ENCODE data around the gene CSDE1. TPM values are rescaled to one million over a fixed set of nuclear protein-coding genes. Genes with fewer than 3 reads are reported as not detected.

The CSDE1 gene
- total RNA-seq: 100 to 1,000 TPM; 246 to 290 TPM

GRCh38 chr1:114757455-114758255 lies at the start of gene CSDE1:
Gene CSDE1, minus strand, starts transcription at chr1:114757984. Its CDS starts 18,094 bp downstream, at chr1:114739890.

GRCh38 chr1:114780344-114781226 lies 22.8 kb upstream of the CSDE1 start, which contains the start of gene SIKE1:
Gene SIKE1, minus strand, starts transcription at chr1:114780685. Its CDS starts 78 bp downstream, at chr1:114780607.

GRCh38 chr1:114716304-114717170 lies 41.2 kb downstream of the CSDE1 start, which contains the start of gene NRAS:
Gene NRAS, minus strand, starts transcription at chr1:114716771. Its CDS starts 611 bp downstream, at chr1:114716160.

GRCh38 chr1:114695430-114696058 lies 62.2 kb downstream of the CSDE1 start, which contains the start of gene AMPD1:
Gene AMPD1, minus strand, starts transcription at chr1:114695546. Its CDS starts 75 bp downstream, at chr1:114695471.

GRCh38 chr1:114669562-114670082 lies 88.2 kb downstream of the CSDE1 start, which contains the start of gene DENND2C:
Gene DENND2C, minus strand, starts transcription at chr1:114670049. Its CDS starts 44,065 bp downstream, at chr1:114625984.

Small RNA genes lying within 50 kb of the gene (small RNA-seq; reads per million reads assigned to genes)
- gene RN7SL432P: 0 reads per million in 2 donors
- 0.04 to 0.29 reads per million in 2 donors for gene RNY1P13

Other genes with a start within 250 kb of the CSDE1 start
- 10 to 100 TPM; 33.0 to 41.0 TPM for gene TRIM33, start 246.8 kb downstream of the CSDE1 start, total RNA-seq
- 10 to 100 TPM; 35.4 to 42.6 TPM for gene BCAS2, start 176.4 kb downstream of the CSDE1 start, total RNA-seq
- gene DENND2C, start 87.9 kb downstream of the CSDE1 start, total RNA-seq: 1 to 10 TPM; 1.7 to 2.8 TPM
- not detected for gene AMPD1, start 62.4 kb downstream of the CSDE1 start, total RNA-seq
- 10 to 100 TPM; 46.5 to 76.6 TPM for gene NRAS, start 41.2 kb downstream of the CSDE1 start, total RNA-seq
- 10 to 100 TPM; 36.8 to 49.6 TPM for gene SIKE1, start 22.7 kb upstream of the CSDE1 start, total RNA-seq
- gene SYCP1, start 96.9 kb upstream of the CSDE1 start, total RNA-seq: not detected

Measured in melanocyte of skin (primary cell).